ENCODE measurements around the gene AP1S1. TPM values are rescaled to one million over a fixed set of nuclear protein-coding genes. Genes with fewer than 3 reads are reported as not detected.
A peak's percentile ranks its signal among the peaks of the same experiment; 100 is the strongest.

The AP1S1 gene
- total and polyA plus RNA-seq, 9 of the 15 experiments (the other 6 are each of a cell fraction or from before 2014, with no cell fraction given), result 4.4 to 149 (median 89.4) TPM

DNA sequence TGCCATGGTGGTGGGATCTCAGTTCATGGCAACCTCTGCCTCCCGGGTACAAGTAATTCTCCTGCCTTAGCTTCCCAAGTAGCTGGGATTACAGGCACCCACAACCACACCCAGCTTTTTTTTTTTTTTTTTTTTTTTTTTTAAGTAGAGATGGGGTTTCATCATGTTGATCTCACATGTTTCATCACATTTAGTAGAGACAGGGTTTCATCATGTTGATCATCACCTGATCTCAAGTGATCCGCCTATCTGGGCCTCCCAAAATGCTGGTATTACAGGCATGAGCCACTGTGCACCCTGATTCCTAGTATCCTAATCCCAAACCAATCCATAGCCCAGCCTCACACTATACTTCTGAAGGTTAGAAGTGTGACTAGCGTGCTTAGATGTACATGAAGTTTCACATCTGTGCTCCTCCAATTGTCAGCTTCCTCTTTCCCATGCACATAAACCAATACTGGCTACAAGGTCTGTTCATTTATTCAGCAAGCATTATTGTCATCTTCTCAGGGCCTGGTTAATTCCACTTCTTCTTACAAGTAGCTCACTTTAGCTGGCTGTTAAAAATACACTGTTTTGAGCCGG lies 32.7 kb downstream of the AP1S1 start:
- Histone ChIP-seq H2AFZ (ENCODE audit: low read depth, low read length) (no peak overlapping the region), H3K4me1 (replicated peaks in 1 of 2; ENCODE audit: control insufficient read depth in 2 of 2, insufficient read depth in 2 of 2, low read length in 2 of 2) (peaks cover 0 to 7% of the 10 kb centered on the region in 2 experiments; a peak in 3 of 5 replicates), H3K27ac (ENCODE audit: extremely low read depth, low read depth, low read length) (no peak overlapping the region), H3K4me3 (no peak overlapping the region), H3K9ac (ENCODE audit: insufficient read depth in 1 of 2, low read depth in 2 of 2, low read length in 2 of 2) (no peak overlapping the region), H4K20me1 (replicated peaks; ENCODE audit: control insufficient read depth, insufficient read depth, low read length) (no peaks in the 10 kb centered on the region), H3K9me1 (ENCODE audit: control insufficient read depth, insufficient read depth, low read length) (no peaks in the 10 kb centered on the region), H3K27me3 (ENCODE audit: control insufficient read depth in 2 of 2, insufficient read depth in 2 of 2, low read length in 2 of 2) (peaks cover 0 to 3% of the 10 kb centered on the region in 2 experiments; a peak in 2 of 5 replicates), H3K4me2 (ENCODE audit: insufficient read depth, low read length) (no peak overlapping the region), H3K36me3 (ENCODE audit: control insufficient read depth, insufficient read depth, low read length) (no peaks in the 10 kb centered on the region), H3K9me3 (replicated peaks; ENCODE audit: control insufficient read depth, insufficient read depth, low read depth, low read length) (no peaks in the 10 kb centered on the region), H3K79me2 (ENCODE audit: control insufficient read depth, insufficient read depth, low read length) (no peaks in the 10 kb centered on the region)
- DNase-seq (ENCODE audit: extremely low read depth in 1 of 4, low spot score in 3 of 4) (no peak), FAIRE-seq (no peak), ATAC-seq (no peak)
- intact Hi-C loops (cut with micrococcal nuclease) (loop anchor here (5.0 kb wide), 1 partner anchor 290 kb away; the partner anchor contains the start of gene ACHE), in situ Hi-C loops (cut with MboI) (no loop called here)
- POLR2A ChIA-PET, result no interaction called here
- 35% methylated on average over 4 of the region's 4 CpGs for WGBS (ENCODE audit: insufficient coverage, low coverage, missing lambda C conversion rate)
- TF ChIP-seq ARHGAP35 (IDR thresholded peaks at IDR 0.05; ENCODE audit: partially characterized antibody) (no peak), CEBPG (CRISPR knock-in tag; IDR thresholded peaks at IDR 0.05) (no peak), CEBPG (tag; conservative IDR thresholded peaks at IDR 0.05 in 1 of 2, IDR thresholded peaks at IDR 0.05 in 1 of 2) (peak in 1 of 2 experiments; percentile 88; a peak in 2 of 4 replicates), MEIS2 (IDR thresholded peaks at IDR 0.05; ENCODE audit: partially characterized antibody) (no peak), CEBPB (tag; IDR thresholded peaks at IDR 0.05) (0 out of 2 replicates have a peak, but pooled peaks have one; percentile 18), ZNF384 (IDR thresholded peaks at IDR 0.05; ENCODE audit: low read depth, low read length) (0 out of 2 replicates have a peak, but pooled peaks have one; percentile 53)
- TF ChIP-seq, protein P1, sequence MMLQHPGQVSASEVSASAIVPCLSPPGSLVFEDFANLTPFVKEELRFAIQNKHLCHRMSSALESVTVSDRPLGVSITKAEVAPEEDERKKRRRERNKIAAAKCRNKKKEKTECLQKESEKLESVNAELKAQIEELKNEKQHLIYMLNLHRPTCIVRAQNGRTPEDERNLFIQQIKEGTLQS (IDR thresholded peaks at IDR 0.05), result peak; percentile 48; the same call in 1 of the 2 replicates
- TF ChIP-seq, protein P1 (CRISPR knock-in tag; conservative IDR thresholded peaks at IDR 0.05), result no peak
- CTCF ChIA-PET (ENCODE audit: low intra/inter-chr PET ratio), result no interaction called here
- no TSS peak for BruUV-seq (replicated peaks)
